Islet of Langerhans (tissue), 1 donor: ENCODE data around the gene DEDD.

Experiments used
- FAIRE-seq: peaks from one replicate; lab custom pipeline; 2011; peaks lifted over from hg19 to GRCh38; lab: Jason Lieb, UNC

The DEDD gene

DNA sequence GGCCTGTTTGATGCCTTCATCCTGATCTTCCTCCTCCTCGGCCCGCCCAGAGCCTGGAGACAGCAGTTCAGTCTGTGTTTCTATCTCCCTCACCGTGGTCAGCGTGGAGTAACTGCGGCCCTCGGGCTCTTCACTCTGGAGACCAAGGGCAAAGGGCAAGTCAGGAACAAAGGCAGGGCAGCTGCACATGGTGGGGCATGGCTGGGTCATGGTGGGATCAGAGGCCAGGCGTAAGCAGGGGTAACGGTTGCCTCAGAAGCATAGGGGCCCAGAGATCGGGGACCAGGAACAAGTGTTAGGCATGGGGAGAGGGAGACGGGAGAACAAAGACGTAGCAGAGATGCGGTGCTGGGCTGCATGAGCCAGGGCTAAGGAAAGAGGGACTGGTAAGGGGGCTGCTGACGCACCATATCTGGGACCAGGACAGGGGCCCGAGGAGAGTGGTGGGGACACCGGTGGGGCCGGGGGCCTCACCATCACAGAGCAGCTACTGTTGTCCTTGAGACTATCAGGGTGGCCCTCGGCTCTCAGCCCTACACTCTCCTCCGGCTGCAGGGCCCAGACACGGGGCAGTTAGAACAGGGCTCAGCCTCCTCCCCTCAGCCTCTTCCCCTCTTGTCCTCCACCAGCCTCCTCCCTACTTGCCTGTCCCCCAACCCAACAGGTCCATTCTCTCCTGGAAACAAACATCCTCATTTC is 59.6 kb downstream of the DEDD start:
- no peak for FAIRE-seq

DNA sequence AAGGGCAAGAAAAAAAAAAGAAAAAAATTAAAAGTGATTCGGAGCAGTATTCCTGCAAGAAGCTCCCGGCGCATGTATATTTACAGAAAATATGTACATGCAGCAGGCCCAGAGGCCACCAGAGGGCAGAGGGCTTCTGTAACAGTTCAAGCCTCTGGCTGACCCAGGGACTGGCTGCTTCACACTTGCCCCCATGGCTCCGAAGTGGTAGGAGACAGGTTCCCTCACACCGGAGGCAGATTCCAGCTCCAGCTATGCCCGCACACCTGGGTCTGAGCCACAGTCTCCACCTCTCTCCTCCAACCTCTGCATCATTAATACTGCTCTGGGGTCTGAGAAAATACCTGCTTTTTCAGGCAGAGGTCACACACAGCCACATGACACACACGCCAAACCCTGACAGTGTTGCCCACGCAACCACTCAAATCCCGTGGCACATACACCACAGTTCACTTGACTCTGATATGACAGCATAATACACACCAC is 60.5 kb downstream of the DEDD start:
- FAIRE-seq = no peak
